Pulmonary artery endothelial cell (primary cell): ENCODE data around the gene BMPR1B. TPM values are rescaled to one million over a fixed set of nuclear protein-coding genes. Genes with fewer than 3 reads are reported as not detected.

ENCODE experiments used
- DNase-seq: peaks from one replicate; pipeline ENCODE4 v3.0.0-alpha.2; 2011; ENCODE audit warnings: low read depth, low spot score
- total RNA-seq: library from RNA; depleted of rRNA; stranded (reverse); fragments of >200 nt; gene quantifications from 2 replicates; pipeline ENCODE4 v1.2.3, GENCODE V29; 2014

BMPR1B gene
- 0.13 and 0.21 TPM in 2 replicates for total RNA-seq

DNA sequence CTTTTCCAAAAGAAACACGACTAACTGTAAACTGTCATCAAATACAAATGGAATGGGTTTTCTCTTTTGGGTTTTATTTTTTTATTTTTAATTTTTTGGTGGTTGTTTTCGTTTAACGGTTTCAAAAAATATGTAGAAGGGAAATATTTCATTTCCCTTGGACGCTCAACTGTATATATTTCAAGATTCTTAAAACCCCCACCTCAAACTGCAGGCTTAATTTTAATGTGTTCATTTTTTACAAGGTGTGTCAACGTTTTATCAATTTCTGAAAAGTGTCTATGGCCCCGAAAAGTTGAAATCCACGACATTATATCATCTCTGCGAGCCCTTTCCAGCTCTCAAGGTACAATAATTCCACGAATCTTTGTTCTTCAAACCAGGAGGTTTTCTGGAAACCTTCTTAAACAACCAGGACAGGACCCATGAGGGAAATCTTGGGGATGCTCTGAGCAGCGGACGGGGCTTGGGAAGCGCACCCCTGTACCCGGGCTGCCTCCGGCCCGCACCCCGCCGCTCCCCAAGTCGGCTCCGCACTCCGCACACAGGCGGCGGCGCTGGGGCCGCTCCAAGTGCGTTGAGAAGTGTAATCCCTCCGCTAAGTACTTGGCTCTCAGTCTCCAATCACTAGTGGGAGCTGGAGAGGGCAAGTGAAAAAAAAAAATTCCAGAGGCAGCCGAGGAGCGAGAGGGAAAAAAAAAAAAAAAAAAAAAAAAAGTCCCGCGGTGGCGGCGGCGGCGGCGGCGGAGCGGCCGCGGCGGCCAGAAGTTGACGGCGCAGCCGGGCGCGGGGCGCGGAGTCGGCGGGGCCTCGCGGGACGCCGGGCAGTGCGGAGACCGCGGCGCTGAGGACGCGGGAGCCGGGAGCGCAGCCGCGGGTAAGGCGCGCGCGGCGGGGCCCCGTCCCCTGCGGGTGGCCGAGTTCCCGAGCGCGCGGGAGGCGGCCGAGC is at the start of gene BMPR1B:
TSS of gene BMPR1B (plus strand) at position 764 of the 949 bp plus-strand sequence. CDS start 346,470 bp downstream, outside the sequence.
- peak; percentile 1 for DNase-seq

DNA sequence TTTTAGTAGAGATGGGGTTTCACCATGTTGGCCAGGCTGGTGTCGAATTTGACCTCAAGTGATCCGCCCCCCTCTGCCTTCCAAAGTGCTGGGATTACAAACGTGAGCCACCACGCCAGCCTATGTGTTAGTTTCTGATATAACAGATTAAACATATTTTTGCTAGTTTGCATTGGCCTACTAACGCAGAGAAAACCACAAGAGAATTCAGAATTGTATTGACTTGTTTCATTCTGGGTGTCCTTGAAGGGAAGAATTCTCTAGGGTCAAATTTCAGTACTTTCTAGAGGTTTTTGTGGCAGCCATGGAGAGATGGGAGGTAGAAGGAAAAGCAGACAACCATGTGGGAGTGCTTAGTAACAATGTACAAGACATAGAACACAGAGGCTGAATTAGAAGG is 46.1 kb upstream of the BMPR1B start:
- DNase-seq = no peak

DNA sequence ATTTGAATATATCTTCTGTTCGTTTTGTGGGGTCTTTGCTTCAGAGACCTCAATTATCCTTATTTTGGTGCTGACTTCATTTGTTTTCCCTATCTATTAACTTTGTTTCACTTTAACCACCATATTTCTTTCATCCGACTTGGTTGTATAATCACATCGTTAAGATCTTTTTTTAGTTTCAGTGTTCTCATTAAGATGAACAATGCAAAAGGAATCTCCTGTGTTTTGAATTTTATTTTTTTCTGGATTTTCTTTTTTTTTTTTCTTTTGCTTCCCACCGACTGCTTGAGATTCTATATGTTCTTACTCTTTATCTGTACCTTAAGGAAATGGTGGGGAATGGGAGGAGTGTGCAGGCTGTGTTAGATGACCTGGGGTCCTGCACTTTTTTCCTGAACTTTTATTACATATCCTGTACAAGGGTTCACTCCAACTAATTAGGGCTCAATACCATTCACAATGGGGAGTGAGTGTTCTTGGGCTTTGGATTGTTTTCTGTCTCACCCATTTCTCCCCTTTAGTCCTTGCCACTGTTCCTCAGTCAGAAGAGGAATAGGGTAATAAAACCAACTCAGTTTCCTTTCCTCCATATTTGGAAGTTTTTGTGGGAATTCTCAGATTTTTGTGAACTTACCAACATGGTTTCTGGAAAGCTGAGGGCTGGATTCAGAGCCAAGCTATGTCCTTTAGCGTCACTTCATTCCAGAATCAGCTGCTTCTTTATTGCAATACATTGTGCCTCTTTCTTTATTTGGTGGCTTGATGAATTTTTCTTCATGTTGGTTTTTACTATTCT is 43.2 kb upstream of the BMPR1B start:
- no peak for DNase-seq

DNA sequence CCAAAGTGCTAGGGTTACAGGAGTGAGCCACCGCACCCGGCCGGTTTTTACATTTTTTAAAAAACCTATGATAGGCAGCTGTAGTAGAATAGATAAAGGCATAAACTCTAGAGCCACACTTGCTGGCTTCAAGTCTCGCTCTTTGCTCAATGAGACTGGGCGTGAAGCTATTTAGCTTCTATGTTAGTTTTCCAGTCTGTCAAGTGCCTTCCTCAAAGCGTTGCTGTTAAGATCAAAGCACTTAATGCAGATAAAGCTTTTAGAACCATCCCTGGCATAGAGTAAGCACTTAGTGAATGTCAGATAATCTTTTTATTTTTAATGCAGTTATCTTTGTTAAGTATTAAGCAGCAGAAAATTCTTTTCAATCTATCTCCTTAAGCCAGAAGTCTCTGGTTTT is 42.0 kb upstream of the BMPR1B start:
- no peak for DNase-seq

DNA sequence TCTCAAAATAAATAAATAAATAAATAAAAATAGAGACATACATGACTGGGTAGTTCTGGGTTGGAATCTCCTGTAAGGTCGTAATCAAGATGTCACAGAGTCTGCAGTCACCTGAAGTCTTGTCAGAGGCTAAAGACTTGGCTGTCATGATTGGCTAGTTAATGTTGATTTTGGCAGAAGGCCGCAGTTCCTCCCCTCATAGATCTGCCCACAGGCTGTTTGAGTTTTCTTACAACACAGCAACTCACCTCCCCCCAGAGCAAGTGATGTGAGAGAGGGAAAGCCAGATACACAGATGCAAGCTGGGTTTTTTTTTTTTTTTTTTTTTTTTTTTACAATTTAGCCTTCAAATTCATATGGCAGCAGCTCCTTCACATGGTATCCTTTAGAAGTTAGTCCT is 36.4 kb upstream of the BMPR1B start:
- no peak for DNase-seq

DNA sequence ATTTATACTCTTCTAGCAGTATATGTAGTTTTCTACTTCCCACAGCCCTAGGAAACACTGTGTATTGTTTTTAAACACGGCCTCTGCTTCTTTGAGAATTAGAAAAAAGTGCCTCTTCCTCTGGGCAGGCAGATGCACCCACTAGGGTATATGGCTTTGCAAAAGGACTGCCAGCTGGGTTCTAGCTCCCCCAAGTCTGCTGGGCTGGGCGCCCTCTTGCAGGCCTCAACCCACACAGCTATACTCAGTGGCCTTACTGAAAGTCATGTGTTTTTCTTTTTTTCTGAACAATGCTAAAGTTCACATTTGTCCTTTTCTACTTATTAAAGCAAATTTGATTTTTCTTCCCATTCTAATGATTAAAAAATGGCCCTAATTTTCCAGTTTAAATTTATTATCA is 35.5 kb upstream of the BMPR1B start:
- no peak for DNase-seq

DNA sequence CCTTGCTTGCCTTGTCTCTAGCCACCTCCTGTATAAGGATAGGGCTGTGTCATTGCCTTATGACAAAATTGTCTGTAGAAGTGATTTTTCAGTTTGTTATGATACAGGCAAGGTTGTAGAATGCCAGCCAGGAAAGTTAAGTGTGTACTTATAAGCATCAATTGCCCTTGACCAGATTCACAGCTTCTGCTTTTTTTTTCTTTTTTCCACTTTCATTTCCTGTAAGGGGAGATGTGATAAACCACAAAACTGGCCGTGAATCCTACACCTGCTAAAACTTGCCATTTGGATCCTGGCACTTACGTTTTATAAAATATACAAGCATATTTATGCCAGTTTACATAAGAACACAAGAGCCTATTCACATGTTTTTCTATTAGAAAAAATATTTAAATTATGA is 35.0 kb upstream of the BMPR1B start:
- no peak for DNase-seq

DNA sequence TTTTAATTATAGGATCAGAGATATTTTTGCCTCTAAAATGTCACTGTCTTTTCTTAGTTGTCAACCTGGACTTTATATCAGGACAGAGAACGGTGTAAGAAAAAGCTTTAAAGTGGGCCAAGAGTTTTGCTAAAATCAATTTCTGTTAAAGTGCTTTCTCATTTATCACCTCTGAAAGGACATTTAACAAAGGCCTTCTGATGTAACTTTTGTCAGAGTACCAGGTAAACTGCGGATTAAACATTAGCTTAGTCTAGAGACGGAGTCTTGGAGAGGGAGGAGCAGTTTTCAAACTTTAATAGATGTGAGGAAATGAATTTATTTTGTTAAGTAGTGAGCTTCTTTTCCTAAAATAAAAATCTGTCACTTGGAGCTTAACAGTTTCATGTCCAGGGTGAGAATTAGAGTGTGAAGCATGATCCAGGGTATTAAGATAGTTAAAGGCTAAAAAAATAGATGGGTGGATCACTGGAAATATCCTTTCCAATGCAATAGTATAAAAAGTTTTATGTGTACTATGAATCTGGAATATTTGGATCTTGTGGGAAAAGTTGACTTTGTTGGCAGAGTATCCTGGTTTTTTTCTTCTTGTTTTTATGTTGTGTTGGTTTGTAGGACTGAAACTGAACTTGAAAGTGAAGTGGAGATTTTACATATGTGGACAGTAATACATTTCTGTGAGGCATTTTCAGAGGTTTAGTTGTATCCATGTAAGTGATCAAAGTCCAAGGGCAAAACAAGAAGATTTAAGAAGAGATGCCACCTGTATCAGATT is 33.6 kb upstream of the BMPR1B start:
- no peak for DNase-seq

DNA sequence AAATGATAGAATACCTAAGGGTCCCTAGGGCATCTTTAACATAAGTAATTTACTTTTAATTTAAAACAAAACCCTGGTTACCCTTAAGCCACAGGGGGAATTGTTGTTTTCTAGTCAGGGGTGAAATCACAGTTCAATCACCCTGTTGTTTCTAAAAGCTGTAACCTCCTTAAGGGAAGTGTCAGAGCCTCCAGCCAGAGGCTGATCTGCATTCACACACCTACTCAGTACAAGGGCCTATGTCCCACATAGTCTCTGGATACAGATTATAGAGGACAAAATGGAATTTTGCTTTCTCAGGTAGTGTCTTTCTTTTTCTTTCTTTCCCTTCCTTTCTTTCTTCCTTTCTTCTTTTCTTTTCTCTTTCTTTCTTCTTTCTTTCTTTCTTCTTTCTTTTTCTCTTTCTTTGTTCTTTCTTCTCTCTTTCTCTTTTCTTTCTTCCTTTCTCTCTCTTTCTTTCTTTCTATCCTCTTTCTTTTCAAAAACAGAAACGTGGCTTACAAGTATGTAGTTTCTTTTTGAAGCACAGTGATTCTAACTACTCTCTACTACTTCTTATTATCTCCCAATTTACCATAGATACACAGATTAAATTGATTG is 31.1 kb upstream of the BMPR1B start:
- DNase-seq = no peak

DNA sequence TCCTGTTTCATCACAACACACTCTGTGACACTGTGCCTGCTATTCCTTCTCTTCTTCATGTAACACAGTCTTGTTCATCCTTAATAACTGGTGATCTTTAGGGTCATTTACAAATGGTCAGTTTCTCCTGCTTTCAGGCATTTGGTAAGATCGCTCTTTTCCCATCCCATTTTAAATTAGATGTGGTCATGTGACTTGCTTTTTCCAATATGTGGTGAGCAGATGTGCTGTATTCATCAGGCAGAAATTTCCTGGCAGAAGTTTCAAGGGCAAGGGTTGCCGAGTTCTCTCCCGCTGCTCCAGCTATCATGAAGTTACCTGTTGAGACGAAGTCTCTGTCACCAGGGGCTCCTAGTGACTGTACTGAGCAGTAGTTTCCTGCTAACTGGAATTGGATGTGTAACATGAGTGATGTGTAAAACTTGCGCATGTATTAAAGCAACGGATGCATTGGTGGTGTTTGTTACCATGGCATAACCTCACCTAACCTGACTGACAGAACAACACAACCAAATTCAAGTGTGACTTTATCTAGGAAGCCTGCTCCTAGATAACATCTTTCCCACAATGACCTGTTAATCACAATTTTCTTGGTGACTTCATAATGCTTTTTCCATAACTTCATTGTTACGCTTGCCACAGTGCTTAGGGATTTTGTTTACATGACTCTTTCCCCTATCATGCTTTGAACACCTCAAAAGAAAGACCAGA is 29.5 kb upstream of the BMPR1B start:
- no peak for DNase-seq

DNA sequence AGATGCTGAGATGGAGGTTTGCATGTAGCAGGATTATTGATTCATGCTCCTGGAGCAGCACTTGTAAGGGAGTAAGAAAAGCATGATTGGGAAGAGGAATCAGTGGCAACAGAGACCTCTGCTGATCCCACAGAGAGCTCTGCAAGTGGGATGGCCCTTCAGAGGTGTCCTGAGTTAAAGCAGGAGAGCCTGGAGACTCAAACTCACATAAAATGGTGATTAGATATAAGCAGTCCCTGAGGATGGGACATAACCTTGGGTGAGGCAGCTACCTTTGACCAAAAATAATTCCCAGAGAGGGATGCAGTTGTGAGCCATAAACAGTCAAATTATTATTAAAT is 25.4 kb upstream of the BMPR1B start:
- DNase-seq = no peak

DNA sequence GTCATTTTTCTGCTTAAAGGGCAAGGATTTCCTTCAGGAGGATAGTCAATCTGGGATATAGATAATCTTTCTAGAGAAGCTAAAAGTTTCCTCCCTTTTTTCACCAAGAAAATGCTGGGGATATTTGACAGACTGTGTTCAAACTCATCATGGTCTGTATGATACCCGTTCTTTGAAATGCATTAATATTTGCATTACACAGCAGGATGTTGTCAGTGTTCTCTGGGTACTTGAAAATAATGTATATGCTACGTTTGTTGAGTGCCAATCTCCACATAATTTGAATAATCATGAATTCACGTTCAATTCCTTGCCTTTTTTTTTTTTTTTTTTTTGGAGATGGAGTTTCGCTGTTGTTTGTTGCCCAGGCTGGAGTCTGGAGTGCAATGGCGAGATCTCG is 18.0 kb upstream of the BMPR1B start:
- DNase-seq = no peak

DNA sequence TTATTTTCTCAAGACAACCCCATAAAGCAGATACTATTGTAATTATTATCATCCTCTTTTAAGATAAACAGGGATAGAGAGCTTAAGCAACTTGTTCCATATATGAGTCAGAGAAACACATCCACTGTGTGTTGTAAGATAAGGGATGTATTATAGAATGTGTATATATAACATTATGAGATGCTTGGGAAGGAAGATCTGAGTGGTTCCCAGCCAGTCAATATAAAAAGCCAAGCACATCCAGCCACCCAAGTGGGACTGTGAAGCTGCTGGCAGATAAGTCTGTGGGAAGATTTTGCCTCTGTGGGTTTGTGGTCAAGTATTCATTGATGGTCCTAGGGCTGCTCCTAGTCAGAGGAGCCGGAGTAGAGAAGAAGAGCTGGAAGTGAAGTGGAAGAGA is 16.5 kb upstream of the BMPR1B start:
- DNase-seq = no peak

DNA sequence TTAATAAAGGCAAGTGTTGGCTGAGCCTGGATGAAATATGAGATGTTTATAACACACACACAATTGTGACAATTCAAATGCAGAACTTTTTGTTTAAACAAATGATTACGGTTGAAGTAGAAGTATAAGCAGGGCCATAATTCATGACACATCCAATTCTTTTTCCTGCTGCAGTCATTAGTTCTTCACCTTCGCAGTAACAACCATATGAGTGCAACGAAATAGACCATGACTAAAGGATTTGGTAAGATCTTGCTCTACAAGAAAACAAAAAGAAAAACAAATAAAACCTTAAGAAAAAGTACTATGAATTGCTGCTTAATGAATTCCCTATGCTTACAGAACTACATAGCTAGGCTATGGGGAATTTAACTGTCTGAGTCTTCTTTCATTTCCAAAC is 13.9 kb upstream of the BMPR1B start:
- DNase-seq = no peak

DNA sequence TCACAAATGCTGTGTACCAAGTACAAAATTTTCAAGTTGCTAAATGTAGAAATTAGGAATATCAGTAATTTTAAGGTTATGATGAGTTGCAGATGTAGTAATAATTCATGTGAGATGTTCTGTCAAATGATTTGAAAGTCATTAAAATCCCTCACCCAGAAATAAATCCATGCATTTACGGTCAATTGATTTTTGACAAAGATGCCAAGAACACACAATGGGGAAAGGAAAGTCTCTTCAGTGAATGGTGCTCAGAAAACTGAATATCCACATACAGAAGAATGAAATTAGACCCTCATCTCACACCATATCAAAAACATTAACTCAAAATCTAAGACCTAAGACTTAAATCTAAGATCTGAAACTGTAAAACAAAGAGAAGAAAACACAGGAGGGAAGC is 12.9 kb upstream of the BMPR1B start:
- no peak for DNase-seq

DNA sequence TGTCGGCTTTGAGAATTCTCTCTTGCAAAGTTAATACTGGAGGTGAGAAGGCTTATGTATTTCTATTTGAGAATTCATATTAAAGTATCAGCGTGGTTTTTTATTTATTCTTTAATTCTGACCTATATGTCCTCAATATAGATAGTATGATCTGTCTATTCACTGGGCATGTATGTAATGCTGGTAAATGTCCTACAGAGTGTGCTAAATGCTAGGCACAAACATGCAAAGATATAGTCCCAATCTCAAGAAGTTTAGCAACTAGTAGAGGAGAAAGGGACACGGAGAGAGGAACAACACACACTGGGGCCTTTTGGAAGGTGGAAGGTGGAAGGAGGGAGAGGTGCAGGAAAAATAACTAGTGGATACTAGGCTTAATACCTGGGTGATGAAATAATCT is 11.0 kb upstream of the BMPR1B start:
- DNase-seq = no peak

DNA sequence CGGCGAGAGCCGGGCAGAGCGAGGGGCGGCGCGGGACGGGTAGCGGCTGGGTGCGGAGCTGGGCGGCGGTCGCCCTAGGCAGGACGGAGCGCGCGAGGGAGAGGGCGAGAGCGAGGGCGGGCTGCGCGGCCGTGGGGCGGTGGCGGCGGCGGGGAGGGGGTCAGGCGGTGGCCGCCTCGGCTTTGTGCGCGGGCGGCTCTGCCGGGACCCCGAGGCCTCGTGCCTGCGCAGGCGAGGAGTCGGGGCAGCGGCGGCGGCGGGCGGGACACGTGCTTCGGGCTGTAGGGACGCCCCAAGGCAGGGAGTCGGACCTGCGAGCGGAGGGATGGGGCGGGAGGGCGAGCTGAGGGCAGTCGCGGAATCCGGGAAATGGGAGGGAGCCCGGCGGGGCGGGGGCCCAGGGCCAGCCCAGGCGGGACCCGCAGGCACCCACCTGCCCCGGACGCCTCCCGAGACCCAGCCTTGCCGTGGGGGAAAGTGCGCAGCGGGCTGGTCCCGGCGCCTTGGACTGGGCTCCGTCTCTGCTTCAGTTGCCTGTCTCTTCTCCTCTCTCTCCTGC is 465 bp downstream of the BMPR1B start:
- DNase-seq = no peak

DNA sequence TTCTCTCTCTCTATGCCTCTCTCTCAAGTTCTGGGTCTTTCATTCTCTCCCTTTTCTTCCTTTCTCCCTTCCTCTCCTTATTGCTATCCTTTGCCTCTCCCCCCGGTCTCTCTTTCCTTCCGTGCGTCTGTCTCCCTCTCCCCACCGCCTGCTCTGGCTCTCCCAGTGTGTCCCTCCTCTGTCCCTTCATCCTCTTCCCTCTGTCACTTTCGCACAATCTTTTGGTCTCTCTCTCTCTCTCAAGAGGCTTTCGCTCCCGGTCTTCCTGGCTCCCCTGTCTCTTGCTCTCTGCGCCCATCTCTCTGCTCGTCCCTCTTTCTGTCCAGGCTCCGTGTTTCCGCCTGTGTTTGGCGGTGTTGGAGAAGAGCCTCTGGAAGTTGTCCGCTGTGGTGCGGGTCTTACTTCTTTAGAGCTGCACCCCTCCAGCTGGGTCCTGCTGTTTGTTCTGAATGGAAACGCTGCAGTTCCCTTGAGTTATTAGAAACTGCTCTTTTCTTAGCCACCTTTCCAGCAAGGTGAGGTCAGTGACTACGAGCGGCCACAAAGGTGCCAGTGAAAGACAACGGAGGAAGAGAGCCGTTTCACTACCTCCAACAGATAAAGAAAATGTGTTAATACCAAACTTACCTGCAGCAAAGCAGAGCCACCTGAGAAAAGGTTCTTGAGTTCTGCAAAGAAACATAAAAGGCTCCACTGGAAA is 1.1 kb downstream of the BMPR1B start:
- DNase-seq = no peak

DNA sequence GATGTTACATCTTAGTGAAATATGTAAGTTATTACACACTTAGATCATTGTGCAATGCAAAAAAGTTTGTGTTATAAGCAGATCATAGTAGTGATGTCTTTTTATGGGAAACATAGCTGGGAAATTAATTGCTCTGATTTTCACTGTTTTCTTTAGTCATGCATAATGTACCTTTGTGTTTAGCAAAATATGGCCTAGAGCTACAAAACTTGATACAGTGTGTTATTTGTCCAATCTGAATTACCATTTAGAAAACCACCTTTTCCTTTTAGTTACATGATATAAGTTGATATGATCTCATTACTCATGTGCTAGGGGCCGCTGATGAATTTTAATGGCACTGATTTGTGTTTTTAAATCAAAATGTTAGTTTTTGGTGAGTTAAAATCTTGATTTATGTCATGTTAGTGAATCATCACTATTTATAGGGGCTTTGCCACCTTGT is 2.0 kb downstream of the BMPR1B start:
- no peak for DNase-seq

DNA sequence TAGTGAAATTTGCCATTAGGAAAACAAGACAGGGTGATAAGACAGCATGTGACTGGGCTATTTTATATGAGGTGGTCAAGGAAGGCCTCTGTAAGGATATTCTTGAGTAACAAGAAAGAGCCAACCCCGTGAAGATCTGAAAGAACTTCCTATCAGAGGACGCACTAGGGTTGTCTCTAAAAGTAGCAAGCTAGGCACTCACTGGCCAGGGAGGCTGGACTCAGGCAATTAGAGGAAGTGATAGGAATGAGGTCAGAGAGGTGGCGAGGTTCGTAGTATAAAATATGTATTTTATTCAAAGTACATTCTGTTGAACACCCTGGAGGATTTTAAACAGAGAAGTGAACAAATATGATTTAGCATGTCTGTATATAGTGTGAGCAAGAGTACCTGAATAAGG is 4.6 kb downstream of the BMPR1B start:
- no peak for DNase-seq
